ENCODE measurements around the gene PUSL1.

The PUSL1 gene

GRCh38 chr1:1322418-1322817 lies 14.0 kb downstream of the PUSL1 start:
- TF ChIP-seq, protein P1, sequence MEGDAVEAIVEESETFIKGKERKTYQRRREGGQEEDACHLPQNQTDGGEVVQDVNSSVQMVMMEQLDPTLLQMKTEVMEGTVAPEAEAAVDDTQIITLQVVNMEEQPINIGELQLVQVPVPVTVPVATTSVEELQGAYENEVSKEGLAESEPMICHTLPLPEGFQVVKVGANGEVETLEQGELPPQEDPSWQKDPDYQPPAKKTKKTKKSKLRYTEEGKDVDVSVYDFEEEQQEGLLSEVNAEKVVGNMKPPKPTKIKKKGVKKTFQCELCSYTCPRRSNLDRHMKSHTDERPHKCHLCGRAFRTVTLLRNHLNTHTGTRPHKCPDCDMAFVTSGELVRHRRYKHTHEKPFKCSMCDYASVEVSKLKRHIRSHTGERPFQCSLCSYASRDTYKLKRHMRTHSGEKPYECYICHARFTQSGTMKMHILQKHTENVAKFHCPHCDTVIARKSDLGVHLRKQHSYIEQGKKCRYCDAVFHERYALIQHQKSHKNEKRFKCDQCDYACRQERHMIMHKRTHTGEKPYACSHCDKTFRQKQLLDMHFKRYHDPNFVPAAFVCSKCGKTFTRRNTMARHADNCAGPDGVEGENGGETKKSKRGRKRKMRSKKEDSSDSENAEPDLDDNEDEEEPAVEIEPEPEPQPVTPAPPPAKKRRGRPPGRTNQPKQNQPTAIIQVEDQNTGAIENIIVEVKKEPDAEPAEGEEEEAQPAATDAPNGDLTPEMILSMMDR (IDR thresholded peaks at IDR 0.05; ENCODE audit: borderline replicate concordance, insufficient read depth, low read depth, low read length) = no peak
- no peak overlapping the region for H3K4me3 ChIP-seq (ENCODE audit: low read depth, low read length)

DNA sequence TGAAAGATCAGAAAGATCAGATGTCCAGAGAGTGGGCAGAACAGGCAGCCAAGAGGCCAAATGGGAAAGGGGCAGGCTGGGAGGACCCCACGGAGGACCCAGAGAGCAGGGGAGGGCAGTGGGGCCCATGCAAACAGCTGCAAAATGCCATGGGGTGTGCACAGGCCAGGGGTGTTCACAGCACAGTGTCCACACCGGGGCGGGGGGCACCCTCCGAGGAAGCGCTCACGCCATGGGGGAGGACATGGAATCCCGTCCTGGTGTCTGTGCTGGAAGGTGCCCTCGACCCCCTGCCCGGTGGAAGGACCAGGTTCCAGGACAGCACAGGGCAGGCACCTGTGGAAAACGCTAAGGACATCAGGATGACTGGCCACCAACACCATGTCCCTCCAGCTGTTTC lies 14.6 kb downstream of the PUSL1 start:
- no peak overlapping the region for H3K4me3 ChIP-seq (ENCODE audit: low read depth, low read length)
- TF ChIP-seq, protein P1 (IDR thresholded peaks at IDR 0.05; ENCODE audit: borderline replicate concordance, insufficient read depth, low read depth, low read length) = no peak

DNA sequence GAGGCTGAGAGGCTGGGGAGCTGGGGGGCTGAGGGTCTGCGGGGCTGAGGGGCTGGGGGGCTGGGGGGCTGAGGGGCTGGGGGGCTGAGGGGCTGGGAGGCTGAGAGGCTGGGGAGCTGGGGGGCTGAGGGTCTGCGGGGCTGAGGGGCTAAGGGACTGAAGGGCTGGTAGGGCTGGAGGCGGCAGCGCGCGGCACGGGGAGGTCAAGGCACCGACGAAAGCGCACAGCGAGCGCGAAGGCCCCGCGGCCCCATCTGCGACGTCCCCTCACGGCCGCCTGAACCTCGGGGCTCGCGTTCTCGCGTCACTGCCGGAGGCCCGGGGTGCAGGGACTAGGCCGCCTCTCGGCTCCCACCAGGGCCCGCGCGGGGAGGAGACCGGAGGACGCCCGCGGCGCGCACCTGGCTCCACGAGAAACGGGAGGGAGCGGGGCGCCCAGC lies 15.7 kb downstream of the PUSL1 start:
- H3K4me3 ChIP-seq (ENCODE audit: low read depth, low read length) = peak overlapping the region; percentile 84
- TF ChIP-seq, protein P1 (IDR thresholded peaks at IDR 0.05; ENCODE audit: borderline replicate concordance, insufficient read depth, low read depth, low read length) = no peak

- TF ChIP-seq, protein P1 (IDR thresholded peaks at IDR 0.05; ENCODE audit: borderline replicate concordance, insufficient read depth, low read depth, low read length) = no peak
- H3K4me3 ChIP-seq (ENCODE audit: low read depth, low read length) = peak within 1 kb of the TSS; percentile 84
Observed at GRCh38 chr1:1324524-1325287, 16.3 kb downstream of the PUSL1 start, which contains the start of the genes CPTP and INTS11. TSS of gene CPTP (plus strand) at chr1:1324802. CDS start at chr1:1326911, 2,109 bp downstream. TSS of gene INTS11 (minus strand) at chr1:1324660. CDS start at chr1:1324608, 52 bp downstream.

- TF ChIP-seq, protein P1 (IDR thresholded peaks at IDR 0.05; ENCODE audit: borderline replicate concordance, insufficient read depth, low read depth, low read length) = no peak
- H3K4me3 ChIP-seq (ENCODE audit: low read depth, low read length) = peak overlapping the region; percentile 84
Observed at GRCh38 chr1:1325288-1326074, 17.1 kb downstream of the PUSL1 start.

GRCh38 chr1:1326075-1326605 lies 17.7 kb downstream of the PUSL1 start:
- TF ChIP-seq, protein P1 (IDR thresholded peaks at IDR 0.05; ENCODE audit: borderline replicate concordance, insufficient read depth, low read depth, low read length) = no peak
- no peak overlapping the region for H3K4me3 ChIP-seq (ENCODE audit: low read depth, low read length)
